Right lobe of liver (tissue), 6 donors: ENCODE measurements around the gene PDZRN3. TPM values are rescaled to one million over a fixed set of nuclear protein-coding genes. Genes with fewer than 3 reads are reported as not detected.

Experiments used
- ATAC-seq, 4 donors: fragments of 200-7000 bp; cut with Tn5 transposase; one replicate each; pipeline ENCODE4 v1.9.1; 2020; ENCODE audit warnings: mild to moderate bottlenecking in 4 of 4, moderate library complexity in 4 of 4
- DNase-seq, 3 donors: peaks; one replicate each; pipeline ENCODE4 v3.0.0-alpha.2; 2020
- H3K27ac ChIP-seq, 3 donors: fragments of 200-600 bp; one replicate each; pipeline ENCODE4 v1.8.0; 2022
- H3K27me3 ChIP-seq, 2 donors: fragments of 200-600 bp; one replicate each; pipeline ENCODE4 v1.8.0; 2022
- H3K36me3 ChIP-seq, 4 donors: fragments of 200-600 bp; sonication (generic) in 1 of 4; one replicate each; pipeline versions ENCODE4 v1.5.1 to v1.8.0; 2017 to 2022; ENCODE audit warnings: control low read depth in 1 of 4
- H3K4me1 ChIP-seq, 4 donors: fragments of 200-600 bp; sonication (generic) in 1 of 4; one replicate each; pipeline versions ENCODE4 v1.5.1 to v1.8.0; 2017 to 2022; ENCODE audit warnings: control low read depth in 1 of 4
- H3K4me3 ChIP-seq, 3 donors: fragments of 200-600 bp; one replicate each; pipeline ENCODE4 v1.8.0; 2022
- H3K9me3 ChIP-seq, 4 donors: fragments of 200-600 bp; sonication (generic) in 1 of 4; one replicate each; pipeline versions ENCODE4 v1.5.1 to v1.8.0; 2017 to 2022; ENCODE audit warnings: control low read depth in 1 of 4
- CTCF ChIP-seq, 4 donors: fragments of 200-600 bp in 3 of 4; fragments of 450-650 bp in 1 of 4; IDR thresholded peaks; one replicate each; pipeline versions ENCODE4 v1.5.1 to v1.8.0; 2016 to 2022; ENCODE audit warnings: antibody characterized with exemption in 4 of 4, mild to moderate bottlenecking in 2 of 4
- POLR2A ChIP-seq: fragments of 450-650 bp; IDR thresholded peaks from one replicate; pipeline ENCODE4 v1.6.1; 2017; ENCODE audit warnings: antibody characterized with exemption, mild to moderate bottlenecking
- WGBS: methylation state at CpG from one replicate; pipeline ENCODE4 v1.1.6; 2018; ENCODE audit warnings: low coverage, low lambda C conversion rate; ENCODE audit not compliant: insufficient coverage; ENCODE audit errors: missing lambda C conversion rate; 5-methylcytosine and 5-hydroxymethylcytosine counted together
- intact Hi-C, 2 donors: fragments of 100-400 bp; cut with DNase I; formaldehyde crosslinking; loops; one replicate each; pipeline versions ENCODE4 v1.11.2 to v1.14.1; 2022
- total RNA-seq, 6 experiments: library from RNA; depleted of rRNA in 2 of 6; stranded (reverse); fragments of >200 nt in 2 of 6; fragmentation: NEBNext Ultra II Directional in 3 of 6; extraction: Animal tissue kit (Norgen Biotek cat#: 25700) in 3 of 6; gene quantifications; one replicate each; pipeline versions ENCODE4 v1.1.0 to v1.2.4, GENCODE V29; 2016 to 2023
- donor health status: DM: no; HTN: yes; CAD: no.
- donor health status: DM: no; HTN: no; CAD: no.
- donor health status: DM: no; HTN: no; CAD: no.
- donor health status: DM: no; HTN: yes; CAD: no.
- donor health status: DM: no; HTN: yes; CAD: no.

PDZRN3 gene
- total RNA-seq, 6 experiments from 2014 or later, result 0.33 to 2.0 (median 1.1) TPM

GRCh38 chr3:73608456-73609314, 16.1 kb downstream of the PDZRN3 start:
- TF ChIP-seq POLR2A, result no peak
- TF ChIP-seq CTCF (IDR thresholded peaks at IDR 0.05), result no peak
- no peak for DNase-seq
- Histone ChIP-seq H3K36me3 (no peaks in the 10 kb centered on the region), H3K4me3 (no peak overlapping the region), H3K27ac (no peak overlapping the region), H3K9me3 (no peaks in the 10 kb centered on the region), H3K4me1 (no peaks in the 10 kb centered on the region), H3K27me3 (no peaks in the 10 kb centered on the region)
- WGBS, result 57% methylated on average over 12 of the region's 12 CpGs
- intact Hi-C loops, result no loop called here
- ATAC-seq, result no peak

- H3K36me3 ChIP-seq, result no peaks in the 10 kb centered on the region
- no peak overlapping the region for H3K27ac ChIP-seq
- ATAC-seq (no peak), DNase-seq (no peak)
- intact Hi-C loops, result no loop called here
- no peaks in the 10 kb centered on the region for H3K4me1 ChIP-seq
- no peak overlapping the region for H3K4me3 ChIP-seq
- H3K27me3 ChIP-seq, result no peaks in the 10 kb centered on the region
- H3K9me3 ChIP-seq, result no peaks in the 10 kb centered on the region
- TF ChIP-seq POLR2A, result no peak
- TF ChIP-seq CTCF (IDR thresholded peaks at IDR 0.05), result no peak
Observed at GRCh38 chr3:73605861-73606260, 18.9 kb downstream of the PDZRN3 start.

- H3K36me3 ChIP-seq, result no peaks in the 10 kb centered on the region
- no peak overlapping the region for H3K4me3 ChIP-seq
- TF ChIP-seq POLR2A (no peak), CTCF (IDR thresholded peaks at IDR 0.05) (no peak)
- intact Hi-C loops, result no loop called here
- H3K27ac ChIP-seq, result no peak overlapping the region
- H3K27me3 ChIP-seq, result no peaks in the 10 kb centered on the region
- ATAC-seq, result no peak
- H3K4me1 ChIP-seq, result no peaks in the 10 kb centered on the region
- H3K9me3 ChIP-seq, result no peaks in the 10 kb centered on the region
- WGBS, result 36% methylated on average over 1 of the region's 1 CpG
- no peak for DNase-seq
Observed at GRCh38 chr3:73605412-73605811, 19.3 kb downstream of the PDZRN3 start.

GRCh38 chr3:73604451-73604850, 20.3 kb downstream of the PDZRN3 start:
- intact Hi-C loops, result no loop called here
- TF ChIP-seq POLR2A (no peak), CTCF (IDR thresholded peaks at IDR 0.05) (no peak)
- DNase-seq (no peak), ATAC-seq (no peak)
- 60% methylated on average over 3 of the region's 3 CpGs for WGBS
- no peaks in the 10 kb centered on the region for H3K9me3 ChIP-seq
- H3K4me3 ChIP-seq, result no peak overlapping the region
- no peaks in the 10 kb centered on the region for H3K27me3 ChIP-seq
- H3K4me1 ChIP-seq, result no peaks in the 10 kb centered on the region
- no peak overlapping the region for H3K27ac ChIP-seq
- no peaks in the 10 kb centered on the region for H3K36me3 ChIP-seq
